Globus pallidus (tissue), 1 donor: ENCODE data around the gene PRKCQ.
"Not testable (repeated sequence)": the region's sequence is repeated elsewhere in the genome, so short reads cannot be mapped to it uniquely, and the experiment has no call there.

Experiments used
- DNase-seq: peaks from one replicate; pipeline ENCODE4 v3.0.0-alpha.2; 2015; ENCODE audit warnings: low spot score

Gene PRKCQ

DNA sequence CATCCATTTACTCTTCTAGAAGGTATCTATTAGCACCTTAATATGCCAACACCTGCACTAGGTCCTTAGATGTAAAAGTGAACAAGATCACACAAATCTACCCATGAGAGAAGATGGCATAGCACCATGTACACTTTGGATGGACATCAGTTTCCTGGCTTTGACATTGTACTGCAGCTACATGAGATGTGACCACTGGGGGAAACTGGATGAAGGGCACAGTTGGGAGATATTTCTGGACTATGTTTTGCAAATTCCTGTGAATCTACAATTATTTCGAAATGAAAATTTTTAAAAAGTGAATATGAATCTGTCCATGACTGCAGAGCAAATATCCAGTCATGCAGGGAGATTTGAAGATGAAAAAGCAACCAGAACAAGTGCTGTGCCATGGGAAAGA is 124.5 kb downstream of the PRKCQ start:
- no peak for DNase-seq

DNA sequence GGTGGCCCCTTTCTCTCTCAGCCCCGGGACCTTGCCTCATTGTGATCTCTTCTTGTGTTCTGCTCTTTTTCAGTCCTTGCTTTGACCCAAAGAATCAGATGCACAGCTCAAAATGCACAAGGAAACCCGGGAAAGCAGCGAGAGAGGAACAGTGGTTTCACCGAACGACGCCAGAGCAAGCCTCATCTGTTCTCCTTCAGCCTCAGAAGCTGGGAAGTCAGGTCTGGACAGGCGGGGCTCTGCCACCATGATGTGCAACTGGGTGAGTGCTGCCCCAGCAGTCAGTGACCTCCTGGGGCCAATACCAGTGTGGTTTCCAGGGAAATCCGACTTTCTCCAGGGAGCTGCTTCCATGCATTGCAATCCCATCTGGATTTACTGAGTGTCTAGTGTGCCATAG is 133.4 kb downstream of the PRKCQ start:
- DNase-seq = no peak

DNA sequence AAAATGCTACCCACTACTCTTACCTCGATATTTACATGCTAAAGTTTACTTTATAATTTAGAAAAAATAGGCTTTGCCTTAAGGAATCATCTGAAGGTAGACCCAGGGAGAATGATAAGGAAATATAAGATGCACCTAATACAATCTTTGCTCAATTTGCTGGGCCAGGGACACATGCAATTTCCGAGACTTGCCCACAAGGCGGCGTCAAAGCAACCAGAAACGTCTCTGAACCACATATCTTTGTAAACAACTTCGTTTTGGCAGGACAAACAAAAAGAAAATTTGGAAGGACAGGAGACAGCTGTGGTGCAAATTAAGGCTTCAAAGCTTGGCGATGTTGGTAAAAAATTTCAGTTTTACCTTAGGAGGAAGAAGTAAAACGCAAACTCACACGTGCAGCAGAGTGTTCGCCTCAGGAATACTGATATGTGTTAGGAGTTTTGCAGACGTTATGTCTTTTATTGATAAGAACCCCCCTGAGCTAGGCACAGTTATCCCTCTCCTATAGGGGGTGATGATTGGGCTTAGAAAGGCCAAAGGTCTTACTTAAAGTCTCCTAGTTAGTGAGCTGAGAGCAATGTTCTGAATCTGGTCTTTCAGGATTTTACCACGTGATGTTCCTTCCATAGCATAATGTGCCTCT is 134.3 kb downstream of the PRKCQ start:
- DNase-seq = peak; percentile 81

- not testable (repeated sequence) for DNase-seq
Observed at GRCh38 chr10:6439875-6440274, 140.2 kb downstream of the PRKCQ start.

GRCh38 chr10:6431861-6432260 is 148.2 kb downstream of the PRKCQ start:
- DNase-seq = no peak

GRCh38 chr10:6431186-6431585 is 148.9 kb downstream of the PRKCQ start:
- no peak for DNase-seq

GRCh38 chr10:6430423-6430980 is 149.6 kb downstream of the PRKCQ start:
- no peak for DNase-seq

GRCh38 chr10:6427357-6427959 is 152.6 kb downstream of the PRKCQ start:
- DNase-seq = no peak

- DNase-seq = no peak
Observed at GRCh38 chr10:6426317-6426716, 153.8 kb downstream of the PRKCQ start.

GRCh38 chr10:6423413-6424170 is 156.5 kb downstream of the PRKCQ start:
- no peak for DNase-seq

DNA sequence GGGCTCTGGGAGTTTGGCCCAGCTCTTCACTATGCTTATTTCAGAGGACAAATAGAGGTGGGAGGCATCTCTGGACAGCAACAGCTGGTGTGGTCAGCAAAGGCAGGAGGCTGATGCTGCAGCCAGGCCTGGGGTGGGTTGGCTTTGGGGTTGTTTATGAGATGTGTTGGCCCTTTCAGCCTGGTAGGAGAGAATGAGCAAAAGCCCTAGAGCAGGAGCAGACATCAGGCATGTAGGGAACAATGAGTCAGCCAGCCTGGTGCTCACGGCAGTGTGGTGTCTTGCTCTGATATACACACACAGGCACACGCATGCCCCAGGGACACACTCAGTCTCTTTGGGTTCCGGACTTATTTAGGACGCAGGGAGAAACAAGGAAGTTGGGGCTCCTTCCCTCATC is 157.1 kb downstream of the PRKCQ start:
- no peak for DNase-seq

DNA sequence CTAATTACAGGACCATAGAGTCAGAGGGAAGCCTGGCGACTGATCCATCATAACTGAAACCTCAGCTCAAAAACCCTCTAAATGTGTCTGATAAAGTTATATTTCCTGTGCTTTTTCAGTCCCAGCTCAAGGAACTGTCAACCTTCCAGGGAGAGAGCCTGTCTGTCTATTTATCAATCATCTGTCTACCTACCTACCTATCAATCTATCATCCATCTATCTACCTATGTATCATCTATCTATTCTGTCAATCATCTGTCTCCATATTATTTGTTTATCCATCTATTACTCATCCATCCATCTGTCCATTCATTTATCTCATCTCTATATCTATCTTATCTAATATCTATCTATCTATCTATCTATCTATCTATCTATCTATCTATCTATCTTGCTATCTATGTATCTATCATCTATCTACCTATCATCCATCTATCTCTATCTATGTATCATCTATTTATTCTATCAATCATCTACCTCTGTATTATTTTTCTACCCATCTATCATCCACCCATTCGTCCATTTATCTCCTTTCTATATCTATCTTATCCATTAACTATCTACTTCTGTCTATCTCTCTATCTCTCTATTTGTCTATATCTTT is 161.4 kb downstream of the PRKCQ start:
- no peak for DNase-seq

DNA sequence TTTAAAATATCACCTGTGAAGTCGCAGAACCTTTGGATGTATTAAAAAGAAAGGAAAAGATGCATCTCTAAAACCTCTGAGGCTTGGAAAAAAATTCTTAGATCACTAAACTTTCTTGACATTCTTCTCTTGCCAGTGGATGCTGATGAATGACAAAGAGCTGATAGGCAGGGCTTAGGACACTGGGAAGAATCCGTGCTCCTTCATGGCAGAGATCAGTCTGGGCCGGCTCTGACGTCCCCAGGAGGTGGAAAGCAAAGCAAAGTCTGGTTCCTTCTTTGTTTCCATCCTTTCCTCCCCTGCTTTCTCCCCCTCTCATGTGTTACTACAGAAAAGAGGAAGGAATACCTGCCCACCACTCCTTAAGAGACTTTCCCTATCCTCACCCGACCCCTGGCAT is 161.9 kb downstream of the PRKCQ start:
- no peak for DNase-seq

- peak; percentile 65 for DNase-seq
Observed at GRCh38 chr10:6416892-6417512, 163.1 kb downstream of the PRKCQ start.

DNA sequence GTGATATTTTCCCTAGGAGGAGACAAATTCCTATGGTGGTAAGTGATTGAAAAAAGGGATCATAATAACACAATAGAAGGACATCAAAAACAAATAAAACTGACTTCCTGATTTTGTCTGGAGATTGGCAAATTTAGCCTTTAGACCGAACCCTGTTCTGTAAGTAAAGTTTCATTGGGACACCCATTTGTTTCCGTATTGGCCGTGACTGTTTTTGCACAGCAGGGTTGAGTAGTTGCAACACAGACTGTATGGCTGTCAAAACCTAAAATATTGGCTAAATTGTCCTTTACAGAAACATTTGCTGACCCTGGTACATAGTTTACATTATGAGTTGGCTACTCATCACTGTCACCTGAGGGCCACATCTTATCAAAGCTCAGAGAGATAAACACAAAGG is 168.6 kb downstream of the PRKCQ start:
- no peak for DNase-seq

DNA sequence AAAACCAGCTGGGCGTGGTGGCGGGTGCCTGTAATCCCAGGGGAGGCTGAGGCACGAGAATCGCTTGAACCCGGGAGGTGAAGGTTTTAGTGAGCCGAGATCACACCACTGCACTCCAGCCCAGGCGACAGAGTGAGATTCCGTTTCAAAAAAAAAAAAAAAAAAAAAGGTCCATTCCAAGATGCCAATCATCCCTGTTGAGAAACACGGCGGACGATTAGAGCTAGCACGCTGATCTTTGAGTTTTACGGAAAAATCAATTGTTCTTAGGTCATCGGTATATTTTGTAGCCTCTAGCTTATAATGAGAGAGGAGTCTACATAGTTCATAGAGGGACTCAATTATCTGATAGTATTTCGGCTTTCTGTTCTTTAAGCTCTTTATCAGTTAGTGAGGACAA is 169.2 kb downstream of the PRKCQ start:
- DNase-seq = no peak

DNA sequence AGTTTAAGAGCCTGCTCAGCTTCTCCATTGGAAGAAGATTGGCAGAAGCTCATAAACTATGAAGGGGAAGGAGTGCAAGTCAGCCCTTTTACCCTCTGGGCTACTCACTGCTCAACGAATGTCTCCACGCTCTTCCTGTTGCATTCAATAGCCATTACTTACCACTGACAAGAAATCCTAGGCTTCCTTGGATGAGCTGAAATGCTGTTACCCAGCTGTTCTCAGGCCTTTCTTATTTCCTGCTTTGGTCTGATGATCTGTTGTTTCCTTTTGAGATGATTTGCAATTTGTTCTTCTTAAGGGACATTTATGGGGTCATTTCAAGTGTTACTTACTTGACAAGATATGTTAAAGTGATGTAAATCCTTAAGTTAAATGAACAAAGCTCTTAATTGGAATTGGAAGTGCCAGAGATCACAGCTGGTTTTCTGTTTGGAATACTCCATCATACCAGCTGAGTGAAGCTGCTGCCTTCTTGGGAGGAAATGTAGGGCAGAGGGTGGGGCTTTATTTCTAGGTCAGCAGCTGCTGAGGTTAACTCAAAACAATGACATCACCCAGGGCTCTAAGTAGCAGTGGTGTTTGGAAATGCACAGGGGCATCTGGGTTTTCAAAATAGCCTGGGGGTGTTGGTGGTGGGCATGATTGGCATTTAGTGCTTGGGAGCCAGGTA is 170.0 kb downstream of the PRKCQ start:
- no peak for DNase-seq

DNA sequence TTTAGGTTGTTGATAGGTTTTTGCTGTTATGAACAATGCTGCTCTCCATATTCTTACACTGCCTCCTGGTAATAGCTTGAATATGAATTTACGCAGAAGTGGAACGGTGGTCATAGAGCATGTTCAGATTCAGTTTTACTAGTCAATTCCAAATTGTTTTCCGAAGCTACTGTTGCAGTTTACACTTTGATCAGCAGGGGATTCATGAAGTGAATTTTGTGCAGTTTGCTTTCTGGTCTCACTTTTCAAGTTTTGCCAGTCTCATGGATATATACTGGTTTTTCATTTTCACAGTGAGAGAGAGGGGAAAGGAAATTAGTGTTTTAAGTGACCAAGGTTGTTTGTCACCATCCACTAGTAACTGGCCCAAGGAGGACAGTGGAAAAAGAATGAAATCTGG is 171.3 kb downstream of the PRKCQ start:
- DNase-seq = no peak

DNA sequence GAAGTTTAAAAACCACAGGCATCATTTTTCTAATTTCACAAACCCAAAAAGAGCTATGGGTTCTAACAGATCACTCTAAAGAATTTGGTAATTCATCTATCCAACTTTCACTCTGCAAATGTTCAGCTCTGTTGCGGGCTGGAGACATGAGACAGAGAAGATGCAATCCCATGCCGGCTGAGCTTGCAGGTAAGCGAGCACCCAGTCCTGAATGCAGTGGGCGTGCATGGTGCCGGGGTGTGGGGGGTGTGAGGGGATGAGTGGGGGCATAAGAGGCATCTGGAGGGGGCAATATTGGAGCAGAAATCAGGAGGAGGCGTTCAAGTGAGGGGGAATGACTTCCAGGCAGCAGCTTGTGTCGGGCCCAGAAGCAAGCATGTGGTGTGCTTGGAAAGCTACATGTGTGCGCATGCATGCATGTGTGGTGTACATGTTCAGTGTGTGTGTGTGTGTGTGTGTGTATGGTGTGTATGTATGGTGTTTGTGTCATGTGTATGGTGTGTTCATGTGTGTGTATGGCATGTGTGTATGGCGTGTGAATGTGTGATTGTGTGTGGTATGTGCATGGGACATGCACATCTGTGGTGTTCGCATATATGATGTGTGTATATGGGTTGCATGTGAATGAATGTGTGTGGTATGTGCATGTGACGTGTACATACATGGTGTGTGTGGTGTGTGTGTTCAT is 172.9 kb downstream of the PRKCQ start:
- DNase-seq = no peak

DNA sequence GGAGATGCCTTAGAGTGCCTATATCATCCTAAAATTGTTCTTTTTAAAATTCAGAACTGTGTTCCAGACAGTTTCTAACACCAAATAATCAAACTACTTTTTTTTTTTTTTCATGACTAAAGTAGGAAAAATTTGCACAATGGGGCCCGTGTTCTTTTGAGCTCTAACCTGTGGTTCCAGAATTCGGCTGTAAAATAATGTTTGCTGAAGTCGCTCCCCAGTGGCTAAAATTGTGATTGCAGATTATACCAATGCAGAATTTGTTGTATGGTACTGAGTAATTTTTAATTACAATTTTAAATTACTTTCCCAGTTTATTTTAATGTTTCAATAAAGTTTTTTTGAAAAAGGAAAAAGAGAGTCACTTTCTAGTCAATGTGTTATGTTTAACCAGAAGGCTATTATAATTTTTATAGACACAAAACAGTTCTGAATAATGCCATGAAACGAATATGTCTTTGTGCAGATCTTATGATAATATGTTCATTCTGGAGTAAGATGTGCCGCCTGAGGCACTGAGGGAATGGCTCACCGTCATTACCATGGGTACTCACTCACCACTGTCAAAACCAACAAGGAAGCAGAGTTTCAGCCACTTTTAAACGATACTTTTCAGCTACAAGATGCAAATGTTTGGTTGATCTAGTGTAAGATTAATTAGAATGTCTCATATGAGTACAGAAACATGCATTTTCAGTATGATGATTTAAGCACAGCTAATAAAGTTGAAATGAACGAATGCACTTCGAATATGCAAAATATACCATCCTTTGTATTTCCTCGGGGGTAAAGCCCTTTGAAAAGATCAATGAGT is 173.6 kb downstream of the PRKCQ start:
- no peak for DNase-seq
